HCT116 (cell line): Measurements from ENCODE around the gene PDF.

Experiments
- EZH2phosphoT487 ChIP-seq: fragments of 200-600 bp; IDR thresholded peaks from 2 replicates; pipeline ENCODE4 v1.6.1; 2018; ENCODE audit warnings: antibody characterized with exemption, borderline replicate concordance
- JUND ChIP-seq: IDR thresholded peaks from 2 replicates; pipeline ENCODE4 v1.6.1; 2012
- POLR2A ChIP-seq: IDR thresholded peaks from 2 replicates; pipeline ENCODE4 v1.7.0; 2011; ENCODE audit warnings: borderline replicate concordance; ENCODE audit not compliant: insufficient read depth, insufficient read length; ENCODE audit errors: extremely low read depth
- SIN3A ChIP-seq: IDR thresholded peaks from 2 replicates; pipeline ENCODE4 v1.6.1; 2012; ENCODE audit warnings: low read depth
- SP1 ChIP-seq: IDR thresholded peaks from 2 replicates; pipeline ENCODE4 v1.6.1; 2012; ENCODE audit warnings: low read depth
- SRF ChIP-seq: IDR thresholded peaks from 2 replicates; pipeline ENCODE4 v1.6.1; 2012; ENCODE audit warnings: low read depth
- ZBTB33 ChIP-seq: IDR thresholded peaks from 2 replicates; pipeline ENCODE4 v1.6.1; 2011; ENCODE audit warnings: mild to moderate bottlenecking, low read length, moderate library complexity; ENCODE audit not compliant: insufficient replicate concordance; ENCODE audit errors: extremely low read depth
- ZNF274 ChIP-seq: fragments of 200-500 bp; sonication (Bioruptor generic); IDR thresholded peaks from 2 replicates; pipeline ENCODE4 v1.6.1; 2014; ENCODE audit warnings: mild to moderate bottlenecking, low read depth, low read length, inconsistent platforms
- TF ChIP-seq, protein P1 (sequence below), 3 experiments: fragments of 200-600 bp in 1 of 3; sonication (generic) in 1 of 3; IDR thresholded peaks in 2 of 3; conservative IDR thresholded peaks in 1 of 3; 2 replicates each; pipeline ENCODE4 v1.5.1; 2012 to 2017; ENCODE audit warnings: low read depth in 2 of 3, low read length in 2 of 3, antibody characterized with exemption in 1 of 3, borderline replicate concordance in 1 of 3, control low read depth in 1 of 3, mild to moderate bottlenecking in 1 of 3, mixed read lengths in 1 of 3, mixed run types in 1 of 3, moderate library complexity in 1 of 3; ENCODE audit not compliant: insufficient read depth in 1 of 3
- TF ChIP-seq, protein P2 (sequence below): IDR thresholded peaks from 2 replicates; pipeline ENCODE4 v1.6.1; 2012; ENCODE audit warnings: low read depth

GRCh38 chr16:69301187-69301586, 29.2 kb downstream of the PDF start:
- TF ChIP-seq, protein P1, sequence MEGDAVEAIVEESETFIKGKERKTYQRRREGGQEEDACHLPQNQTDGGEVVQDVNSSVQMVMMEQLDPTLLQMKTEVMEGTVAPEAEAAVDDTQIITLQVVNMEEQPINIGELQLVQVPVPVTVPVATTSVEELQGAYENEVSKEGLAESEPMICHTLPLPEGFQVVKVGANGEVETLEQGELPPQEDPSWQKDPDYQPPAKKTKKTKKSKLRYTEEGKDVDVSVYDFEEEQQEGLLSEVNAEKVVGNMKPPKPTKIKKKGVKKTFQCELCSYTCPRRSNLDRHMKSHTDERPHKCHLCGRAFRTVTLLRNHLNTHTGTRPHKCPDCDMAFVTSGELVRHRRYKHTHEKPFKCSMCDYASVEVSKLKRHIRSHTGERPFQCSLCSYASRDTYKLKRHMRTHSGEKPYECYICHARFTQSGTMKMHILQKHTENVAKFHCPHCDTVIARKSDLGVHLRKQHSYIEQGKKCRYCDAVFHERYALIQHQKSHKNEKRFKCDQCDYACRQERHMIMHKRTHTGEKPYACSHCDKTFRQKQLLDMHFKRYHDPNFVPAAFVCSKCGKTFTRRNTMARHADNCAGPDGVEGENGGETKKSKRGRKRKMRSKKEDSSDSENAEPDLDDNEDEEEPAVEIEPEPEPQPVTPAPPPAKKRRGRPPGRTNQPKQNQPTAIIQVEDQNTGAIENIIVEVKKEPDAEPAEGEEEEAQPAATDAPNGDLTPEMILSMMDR (IDR thresholded peaks at IDR 0.05 in 2 of 3, conservative IDR thresholded peaks at IDR 0.05 in 1 of 3; ENCODE audit: borderline replicate concordance in 1 of 3, insufficient read depth in 1 of 3, low read depth in 2 of 3, low read length in 2 of 3) = no peak
- TF ChIP-seq JUND (no peak), POLR2A (no peak), SRF (no peak), SIN3A (no peak), EZH2phosphoT487 (no peak), SP1 (no peak), ZNF274 (no peak), ZBTB33 (no peak)
- TF ChIP-seq, protein P2, sequence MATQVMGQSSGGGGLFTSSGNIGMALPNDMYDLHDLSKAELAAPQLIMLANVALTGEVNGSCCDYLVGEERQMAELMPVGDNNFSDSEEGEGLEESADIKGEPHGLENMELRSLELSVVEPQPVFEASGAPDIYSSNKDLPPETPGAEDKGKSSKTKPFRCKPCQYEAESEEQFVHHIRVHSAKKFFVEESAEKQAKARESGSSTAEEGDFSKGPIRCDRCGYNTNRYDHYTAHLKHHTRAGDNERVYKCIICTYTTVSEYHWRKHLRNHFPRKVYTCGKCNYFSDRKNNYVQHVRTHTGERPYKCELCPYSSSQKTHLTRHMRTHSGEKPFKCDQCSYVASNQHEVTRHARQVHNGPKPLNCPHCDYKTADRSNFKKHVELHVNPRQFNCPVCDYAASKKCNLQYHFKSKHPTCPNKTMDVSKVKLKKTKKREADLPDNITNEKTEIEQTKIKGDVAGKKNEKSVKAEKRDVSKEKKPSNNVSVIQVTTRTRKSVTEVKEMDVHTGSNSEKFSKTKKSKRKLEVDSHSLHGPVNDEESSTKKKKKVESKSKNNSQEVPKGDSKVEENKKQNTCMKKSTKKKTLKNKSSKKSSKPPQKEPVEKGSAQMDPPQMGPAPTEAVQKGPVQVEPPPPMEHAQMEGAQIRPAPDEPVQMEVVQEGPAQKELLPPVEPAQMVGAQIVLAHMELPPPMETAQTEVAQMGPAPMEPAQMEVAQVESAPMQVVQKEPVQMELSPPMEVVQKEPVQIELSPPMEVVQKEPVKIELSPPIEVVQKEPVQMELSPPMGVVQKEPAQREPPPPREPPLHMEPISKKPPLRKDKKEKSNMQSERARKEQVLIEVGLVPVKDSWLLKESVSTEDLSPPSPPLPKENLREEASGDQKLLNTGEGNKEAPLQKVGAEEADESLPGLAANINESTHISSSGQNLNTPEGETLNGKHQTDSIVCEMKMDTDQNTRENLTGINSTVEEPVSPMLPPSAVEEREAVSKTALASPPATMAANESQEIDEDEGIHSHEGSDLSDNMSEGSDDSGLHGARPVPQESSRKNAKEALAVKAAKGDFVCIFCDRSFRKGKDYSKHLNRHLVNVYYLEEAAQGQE = no peak
